ENCODE measurements around the gene TPSAB1. TPM values are rescaled to one million over a fixed set of nuclear protein-coding genes. Genes with fewer than 3 reads are reported as not detected.
"Not testable (repeated sequence)": the region's sequence is repeated elsewhere in the genome, so short reads cannot be mapped to it uniquely, and the experiment has no call there.

TPSAB1 gene
- total and polyA plus RNA-seq, 4 donors = 0.23 to 10.8 (median 1.2) TPM

DNA sequence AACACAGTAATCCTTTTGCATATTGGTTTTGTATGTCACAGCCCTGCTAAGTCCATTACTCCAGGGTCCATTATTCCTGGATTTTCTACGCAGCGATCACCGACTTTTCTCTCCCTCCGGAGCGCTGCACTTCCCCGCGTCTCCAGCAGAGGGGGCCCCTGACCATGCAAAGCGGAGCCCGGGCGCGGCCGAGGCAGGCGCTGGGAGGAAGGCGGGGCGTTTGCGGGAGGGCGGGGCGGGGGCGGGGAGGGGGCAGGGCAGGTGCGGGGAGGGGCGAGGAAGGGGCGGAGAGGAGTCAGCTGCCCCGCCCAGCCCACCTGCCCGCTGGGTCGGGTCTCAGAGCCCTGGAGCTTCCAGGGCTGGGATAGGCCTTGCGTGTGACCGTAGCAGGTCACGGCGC lies 3.8 kb upstream of the TPSAB1 start:
- no CpG with 5 or more reads among the region's 29 CpGs for WGBS
- H3K4me1 ChIP-seq (ENCODE audit: control insufficient read depth in 4 of 4, insufficient read depth in 4 of 4, low read length in 3 of 4); H3K27me3 ChIP-seq (ENCODE audit: control insufficient read depth in 4 of 4, insufficient read depth in 4 of 4, low read length in 3 of 4); H3K4me3 ChIP-seq (ENCODE audit: low read depth in 1 of 3, low read length in 3 of 3); H3K27ac ChIP-seq (ENCODE audit: low read depth in 1 of 2, low read length in 2 of 2); DNase-seq (ENCODE audit: low spot score); H3K9ac ChIP-seq (ENCODE audit: low read depth in 1 of 2, low read length in 2 of 2); H3K36me3 ChIP-seq (ENCODE audit: control insufficient read depth in 4 of 4, insufficient read depth in 3 of 4, low read depth in 1 of 4, low read length in 3 of 4); H3K9me3 ChIP-seq (ENCODE audit: control insufficient read depth in 4 of 4, low read length in 3 of 4): not testable (repeated sequence)

DNA sequence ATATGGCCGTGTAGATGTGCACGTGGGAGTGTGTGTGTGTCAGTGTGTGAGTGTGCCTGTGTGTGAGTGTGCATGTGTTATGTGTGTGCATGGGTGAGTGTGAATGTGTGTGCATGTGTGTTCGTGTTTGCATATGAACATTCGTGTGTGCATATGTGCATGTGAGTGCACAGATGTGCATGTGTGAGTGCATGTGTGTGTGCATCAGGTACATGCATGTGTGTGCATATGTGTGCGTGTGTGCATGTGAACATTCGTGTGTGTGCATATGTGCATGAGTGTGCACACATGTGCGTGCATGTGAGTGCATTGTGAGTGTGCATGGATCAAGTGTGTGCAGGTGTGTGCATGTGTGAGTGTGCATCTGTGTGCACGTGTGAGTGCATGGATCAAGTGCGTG lies 2.5 kb upstream of the TPSAB1 start:
- DNase-seq (ENCODE audit: low spot score) = no peak
- no peaks in the 10 kb centered on the region for H3K9me3 ChIP-seq (ENCODE audit: control insufficient read depth in 4 of 4, low read length in 3 of 4)
- WGBS = 81% methylated on average over 9 of the region's 9 CpGs

DNA sequence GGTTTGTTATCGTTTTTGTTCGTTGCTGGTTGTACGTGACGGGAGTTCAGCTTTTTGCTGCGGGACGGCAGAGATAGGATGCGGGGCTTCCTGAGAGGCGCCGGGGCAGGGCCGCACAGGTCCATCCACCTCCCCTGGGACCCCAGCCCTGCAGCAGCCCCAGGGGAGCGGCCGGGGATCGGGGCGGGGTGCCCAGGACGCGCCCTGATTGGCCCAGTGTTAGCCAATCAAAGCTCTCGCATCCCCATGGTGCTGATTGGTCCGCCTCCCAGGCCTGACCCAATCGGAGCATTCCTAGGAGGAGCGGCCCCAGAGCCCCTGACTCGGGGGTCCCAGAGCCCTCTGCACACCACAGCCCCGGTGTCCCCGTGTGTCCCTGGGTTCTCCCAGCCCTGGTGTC lies 1.6 kb upstream of the TPSAB1 start:
- not testable (repeated sequence) for H3K36me3 ChIP-seq (ENCODE audit: control insufficient read depth in 4 of 4, insufficient read depth in 3 of 4, low read depth in 1 of 4, low read length in 3 of 4); H3K4me3 ChIP-seq (ENCODE audit: low read depth in 1 of 3, low read length in 3 of 3); H3K4me1 ChIP-seq (ENCODE audit: control insufficient read depth in 4 of 4, insufficient read depth in 4 of 4, low read length in 3 of 4); H3K9me3 ChIP-seq (ENCODE audit: control insufficient read depth in 4 of 4, low read length in 3 of 4); DNase-seq (ENCODE audit: low spot score); H3K9ac ChIP-seq (ENCODE audit: low read depth in 1 of 2, low read length in 2 of 2); H3K27me3 ChIP-seq (ENCODE audit: control insufficient read depth in 4 of 4, insufficient read depth in 4 of 4, low read length in 3 of 4); H3K27ac ChIP-seq (ENCODE audit: low read depth in 1 of 2, low read length in 2 of 2)
- 81% methylated on average over 17 of the region's 23 CpGs for WGBS

More for the DNA sequence above, 2.5 kb upstream of the TPSAB1 start:
- Histone ChIP-seq H3K27me3 (ENCODE audit: control insufficient read depth in 4 of 4, insufficient read depth in 4 of 4, low read length in 3 of 4) (no peaks in the 10 kb centered on the region), H3K27ac (ENCODE audit: low read depth in 1 of 2, low read length in 2 of 2) (no peak overlapping the region), H3K36me3 (ENCODE audit: control insufficient read depth in 4 of 4, insufficient read depth in 3 of 4, low read depth in 1 of 4, low read length in 3 of 4) (no peaks in the 10 kb centered on the region), H3K4me3 (ENCODE audit: low read depth in 1 of 3, low read length in 3 of 3) (no peak overlapping the region), H3K4me1 (ENCODE audit: control insufficient read depth in 4 of 4, insufficient read depth in 4 of 4, low read length in 3 of 4) (no peaks in the 10 kb centered on the region), H3K9ac (ENCODE audit: low read depth in 1 of 2, low read length in 2 of 2) (no peak overlapping the region)
- TF ChIP-seq NR2F2 (IDR thresholded peaks at IDR 0.05) = no peak
- TF ChIP-seq, protein P1, sequence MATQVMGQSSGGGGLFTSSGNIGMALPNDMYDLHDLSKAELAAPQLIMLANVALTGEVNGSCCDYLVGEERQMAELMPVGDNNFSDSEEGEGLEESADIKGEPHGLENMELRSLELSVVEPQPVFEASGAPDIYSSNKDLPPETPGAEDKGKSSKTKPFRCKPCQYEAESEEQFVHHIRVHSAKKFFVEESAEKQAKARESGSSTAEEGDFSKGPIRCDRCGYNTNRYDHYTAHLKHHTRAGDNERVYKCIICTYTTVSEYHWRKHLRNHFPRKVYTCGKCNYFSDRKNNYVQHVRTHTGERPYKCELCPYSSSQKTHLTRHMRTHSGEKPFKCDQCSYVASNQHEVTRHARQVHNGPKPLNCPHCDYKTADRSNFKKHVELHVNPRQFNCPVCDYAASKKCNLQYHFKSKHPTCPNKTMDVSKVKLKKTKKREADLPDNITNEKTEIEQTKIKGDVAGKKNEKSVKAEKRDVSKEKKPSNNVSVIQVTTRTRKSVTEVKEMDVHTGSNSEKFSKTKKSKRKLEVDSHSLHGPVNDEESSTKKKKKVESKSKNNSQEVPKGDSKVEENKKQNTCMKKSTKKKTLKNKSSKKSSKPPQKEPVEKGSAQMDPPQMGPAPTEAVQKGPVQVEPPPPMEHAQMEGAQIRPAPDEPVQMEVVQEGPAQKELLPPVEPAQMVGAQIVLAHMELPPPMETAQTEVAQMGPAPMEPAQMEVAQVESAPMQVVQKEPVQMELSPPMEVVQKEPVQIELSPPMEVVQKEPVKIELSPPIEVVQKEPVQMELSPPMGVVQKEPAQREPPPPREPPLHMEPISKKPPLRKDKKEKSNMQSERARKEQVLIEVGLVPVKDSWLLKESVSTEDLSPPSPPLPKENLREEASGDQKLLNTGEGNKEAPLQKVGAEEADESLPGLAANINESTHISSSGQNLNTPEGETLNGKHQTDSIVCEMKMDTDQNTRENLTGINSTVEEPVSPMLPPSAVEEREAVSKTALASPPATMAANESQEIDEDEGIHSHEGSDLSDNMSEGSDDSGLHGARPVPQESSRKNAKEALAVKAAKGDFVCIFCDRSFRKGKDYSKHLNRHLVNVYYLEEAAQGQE (IDR thresholded peaks at IDR 0.05) = no peak
- no peak for TF ChIP-seq HNF4G (IDR thresholded peaks at IDR 0.05)
- no peak for TF ChIP-seq SP1 (IDR thresholded peaks at IDR 0.05)
- no peak for TF ChIP-seq TAF1 (conservative IDR thresholded peaks at IDR 0.05)

DNA sequence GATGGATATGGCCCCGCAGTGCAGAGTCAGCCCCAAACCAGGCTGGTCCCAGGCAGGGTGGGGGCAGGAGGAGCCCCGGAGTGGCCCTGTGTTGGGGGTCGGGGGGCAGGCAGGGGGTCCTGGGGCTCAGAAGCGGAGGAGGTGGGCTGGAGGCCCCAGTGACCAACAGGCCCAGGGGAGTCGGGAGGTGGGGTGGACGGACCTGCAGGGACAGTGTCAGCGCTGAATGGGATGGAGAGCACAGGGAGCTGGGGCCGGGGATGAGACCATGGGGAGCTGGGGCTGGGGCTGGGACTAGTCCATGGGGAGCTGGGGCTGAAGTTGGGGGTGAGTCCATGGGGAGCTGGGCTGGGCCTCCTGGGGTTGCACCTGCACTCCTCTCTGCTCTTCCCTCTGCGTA lies 930 bp upstream of the TPSAB1 start:
- DNase-seq (ENCODE audit: low spot score); H3K4me3 ChIP-seq (ENCODE audit: low read depth in 1 of 3, low read length in 3 of 3); H3K36me3 ChIP-seq (ENCODE audit: control insufficient read depth in 4 of 4, insufficient read depth in 3 of 4, low read depth in 1 of 4, low read length in 3 of 4); H3K27me3 ChIP-seq (ENCODE audit: control insufficient read depth in 4 of 4, insufficient read depth in 4 of 4, low read length in 3 of 4); H3K9ac ChIP-seq (ENCODE audit: low read depth in 1 of 2, low read length in 2 of 2); H3K27ac ChIP-seq (ENCODE audit: low read depth in 1 of 2, low read length in 2 of 2); H3K9me3 ChIP-seq (ENCODE audit: control insufficient read depth in 4 of 4, low read length in 3 of 4); H3K4me1 ChIP-seq (ENCODE audit: control insufficient read depth in 4 of 4, insufficient read depth in 4 of 4, low read length in 3 of 4): not testable (repeated sequence)
- 86% methylated on average over 9 of the region's 9 CpGs for WGBS

DNA sequence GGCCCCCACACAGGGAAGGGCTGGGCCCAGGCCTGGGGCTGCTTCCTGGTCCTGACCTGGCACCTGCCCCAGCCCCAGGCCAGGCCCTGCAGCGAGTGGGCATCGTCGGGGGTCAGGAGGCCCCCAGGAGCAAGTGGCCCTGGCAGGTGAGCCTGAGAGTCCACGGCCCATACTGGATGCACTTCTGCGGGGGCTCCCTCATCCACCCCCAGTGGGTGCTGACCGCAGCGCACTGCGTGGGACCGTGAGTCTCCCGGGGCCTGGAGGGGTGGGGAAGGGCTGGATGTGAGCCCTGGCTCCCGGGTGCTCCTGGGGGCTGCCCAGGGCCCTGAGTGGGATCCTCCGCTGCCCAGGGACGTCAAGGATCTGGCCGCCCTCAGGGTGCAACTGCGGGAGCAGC lies 576 bp downstream of the TPSAB1 start:
- not testable (repeated sequence) for H3K9ac ChIP-seq (ENCODE audit: low read depth in 1 of 2, low read length in 2 of 2); H3K27me3 ChIP-seq (ENCODE audit: control insufficient read depth in 4 of 4, insufficient read depth in 4 of 4, low read length in 3 of 4); H3K4me3 ChIP-seq (ENCODE audit: low read depth in 1 of 3, low read length in 3 of 3); H3K9me3 ChIP-seq (ENCODE audit: control insufficient read depth in 4 of 4, low read length in 3 of 4); DNase-seq (ENCODE audit: low spot score); H3K27ac ChIP-seq (ENCODE audit: low read depth in 1 of 2, low read length in 2 of 2); H3K4me1 ChIP-seq (ENCODE audit: control insufficient read depth in 4 of 4, insufficient read depth in 4 of 4, low read length in 3 of 4); H3K36me3 ChIP-seq (ENCODE audit: control insufficient read depth in 4 of 4, insufficient read depth in 3 of 4, low read depth in 1 of 4, low read length in 3 of 4)
- WGBS = 75% methylated on average over 11 of the region's 15 CpGs

DNA sequence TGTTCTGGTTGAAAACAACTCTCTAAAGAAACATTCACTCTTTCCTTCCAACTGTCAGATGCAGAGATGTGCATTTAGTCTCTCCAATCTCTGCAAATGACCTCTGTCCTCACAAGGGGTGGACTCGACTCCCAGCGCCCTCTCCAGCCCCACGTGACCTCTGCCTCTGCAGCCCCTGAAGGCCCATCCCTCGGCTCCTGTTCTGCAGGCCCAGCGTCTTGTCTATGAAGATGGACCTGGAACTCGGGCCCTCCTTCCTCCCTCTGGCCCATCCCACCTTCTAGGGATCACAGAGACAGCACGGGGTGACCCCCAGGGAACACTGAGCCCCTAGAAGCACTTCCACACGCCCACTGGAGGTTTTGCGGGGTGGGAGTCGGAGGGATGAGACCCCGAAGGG lies 2.9 kb downstream of the TPSAB1 start:
- DNase-seq (ENCODE audit: low spot score); H3K4me1 ChIP-seq (ENCODE audit: control insufficient read depth in 4 of 4, insufficient read depth in 4 of 4, low read length in 3 of 4); H3K36me3 ChIP-seq (ENCODE audit: control insufficient read depth in 4 of 4, insufficient read depth in 3 of 4, low read depth in 1 of 4, low read length in 3 of 4); H3K27me3 ChIP-seq (ENCODE audit: control insufficient read depth in 4 of 4, insufficient read depth in 4 of 4, low read length in 3 of 4); H3K4me3 ChIP-seq (ENCODE audit: low read depth in 1 of 3, low read length in 3 of 3); H3K9me3 ChIP-seq (ENCODE audit: control insufficient read depth in 4 of 4, low read length in 3 of 4); H3K27ac ChIP-seq (ENCODE audit: low read depth in 1 of 2, low read length in 2 of 2); H3K9ac ChIP-seq (ENCODE audit: low read depth in 1 of 2, low read length in 2 of 2): not testable (repeated sequence)
- 54% methylated on average over 7 of the region's 11 CpGs for whole genome bisulfite sequencing

DNA sequence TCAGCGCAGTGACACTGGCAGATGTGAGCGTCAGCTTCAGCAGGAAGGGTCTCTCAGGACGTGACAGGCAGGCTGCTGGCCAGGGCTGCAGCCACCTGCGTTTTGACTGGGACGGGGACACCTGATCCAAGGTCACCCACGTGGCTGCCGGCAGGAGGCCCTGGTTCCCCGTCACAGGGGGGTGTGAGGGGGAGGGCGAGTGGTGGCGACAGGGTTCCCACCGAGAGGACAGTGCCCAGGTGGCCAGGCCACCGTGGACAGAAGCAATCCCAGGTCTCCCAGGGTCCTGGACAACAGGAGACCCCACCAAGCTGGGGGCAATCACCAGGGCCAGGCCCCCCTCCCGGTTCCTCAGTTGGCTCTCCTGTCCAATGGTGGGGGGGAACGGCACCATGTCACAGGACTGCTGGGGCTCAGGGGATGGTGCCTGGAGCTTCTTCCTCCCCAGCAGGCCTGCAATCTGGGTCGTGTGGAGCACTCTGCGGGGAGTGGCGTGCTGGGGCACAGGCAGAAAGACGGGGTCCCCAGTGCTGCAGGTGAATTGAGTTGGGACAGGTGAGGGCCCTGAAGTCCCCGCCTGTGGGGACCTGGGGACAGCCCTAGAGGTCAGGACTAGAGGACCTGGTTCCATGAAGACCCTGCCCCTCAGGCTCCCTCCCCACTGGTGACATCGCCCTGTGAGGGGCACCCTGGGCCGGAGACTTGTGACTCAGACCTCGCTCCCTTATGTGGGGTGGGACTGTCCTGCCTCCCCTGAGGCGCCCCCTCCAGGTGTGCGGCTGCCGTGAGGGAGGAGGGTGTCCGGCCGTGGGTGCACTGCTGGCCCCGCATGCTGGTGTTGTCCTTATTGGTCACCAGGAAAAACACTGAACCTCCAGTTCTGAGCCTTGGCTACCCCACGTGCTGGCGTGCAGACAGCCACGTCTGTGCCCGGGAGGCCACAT lies 3.7 kb downstream of the TPSAB1 start:
- H3K27ac ChIP-seq (ENCODE audit: low read depth in 1 of 2, low read length in 2 of 2); H3K27me3 ChIP-seq (ENCODE audit: control insufficient read depth in 4 of 4, insufficient read depth in 4 of 4, low read length in 3 of 4); DNase-seq (ENCODE audit: low spot score); H3K9me3 ChIP-seq (ENCODE audit: control insufficient read depth in 4 of 4, low read length in 3 of 4); H3K4me1 ChIP-seq (ENCODE audit: control insufficient read depth in 4 of 4, insufficient read depth in 4 of 4, low read length in 3 of 4); H3K36me3 ChIP-seq (ENCODE audit: control insufficient read depth in 4 of 4, insufficient read depth in 3 of 4, low read depth in 1 of 4, low read length in 3 of 4); H3K4me3 ChIP-seq (ENCODE audit: low read depth in 1 of 3, low read length in 3 of 3); H3K9ac ChIP-seq (ENCODE audit: low read depth in 1 of 2, low read length in 2 of 2): not testable (repeated sequence)
- 66% methylated on average over 31 of the region's 32 CpGs for WGBS
